Kidney (tissue), 14 donors: Measurements from ENCODE around the gene APOL3. TPM values are rescaled to one million over a fixed set of nuclear protein-coding genes. Genes with fewer than 3 reads are reported as not detected.

Source experiments
- DNase-seq, 5 donors: peaks; one replicate each; pipeline ENCODE4 v3.0.0-alpha.2; 2013 to 2020
- FAIRE-seq: peaks from 2 replicates; lab custom pipeline; 2012; peaks lifted over from hg19 to GRCh38; lab: Jason Lieb, UNC
- H3K27ac ChIP-seq, 2 donors: one replicate each; pipeline ENCODE4 v1.7.0; 2013; ENCODE audit warnings: low read depth in 2 of 2, low read length in 2 of 2, inconsistent platforms in 1 of 2
- H3K27me3 ChIP-seq: one replicate; pipeline ENCODE4 v1.7.1; 2013; ENCODE audit warnings: low read length, inconsistent platforms; ENCODE audit not compliant: control insufficient read depth, insufficient read depth
- H3K36me3 ChIP-seq, 3 donors: one replicate each; pipeline versions ENCODE4 v1.7.0 to v1.7.1; 2013; ENCODE audit warnings: low read length in 3 of 3, control low read depth in 1 of 3, inconsistent platforms in 1 of 3; ENCODE audit not compliant: insufficient read depth in 3 of 3, control insufficient read depth in 2 of 3
- H3K4me1 ChIP-seq, 3 donors: one replicate each; pipeline versions ENCODE4 v1.7.0 to v1.7.1; 2013; ENCODE audit warnings: low read length in 3 of 3, inconsistent platforms in 1 of 3, low read depth in 1 of 3; ENCODE audit not compliant: control insufficient read depth in 2 of 3, insufficient read depth in 2 of 3
- H3K4me3 ChIP-seq, 3 donors: one replicate each; pipeline versions ENCODE4 v1.7.0 to v1.8.1; 2013; ENCODE audit warnings: low read length in 3 of 3, control low read depth in 1 of 3, inconsistent platforms in 1 of 3
- H3K9ac ChIP-seq, 3 donors: one replicate each; pipeline versions ENCODE4 v1.7.0 to v1.7.1; 2013; ENCODE audit warnings: low read length in 3 of 3, control low read depth in 1 of 3, inconsistent platforms in 1 of 3
- H3K9me3 ChIP-seq, 3 donors: one replicate each; pipeline versions ENCODE4 v1.7.0 to v1.7.1; 2013; ENCODE audit warnings: low read length in 3 of 3, control low read depth in 1 of 3, inconsistent platforms in 1 of 3; ENCODE audit not compliant: control insufficient read depth in 2 of 3, insufficient read depth in 1 of 3
- CTCF ChIP-seq: IDR thresholded peaks from 3 replicates; pipeline ENCODE4 v1.5.1; 2012; ENCODE audit warnings: mild to moderate bottlenecking, moderate library complexity, borderline replicate concordance; ENCODE audit not compliant: insufficient read depth; ENCODE audit errors: extremely low read depth
- intact Hi-C: fragments of 100-400 bp; cut with DNase I; formaldehyde crosslinking; loops from one replicate; pipeline ENCODE4 v1.11.1; 2022
- polyA plus RNA-seq: library from polyadenylated mRNA; stranded (reverse); fragments of 350-450 nt; fragmentation: Illumina TruSeq; extraction: RNeasy Lipid Tissue Mini Kit (QIAGEN cat#74804); gene quantifications from one replicate; pipeline ENCODE4 v1.2.3, GENCODE V29; 2014; ENCODE audit warnings: low read depth, low replicate concordance; ENCODE audit not compliant: insufficient read depth
- total RNA-seq: library from RNA; stranded (reverse); fragmentation: NEBNext Ultra II Directional; extraction: Animal tissue kit (Norgen Biotek cat#: 25700); gene quantifications from one replicate; pipeline ENCODE4 v1.2.1, GENCODE V29; 2021
- donor health status: control.
- donor health status: control.
- donor health status: control.
- donor health status: control.
- donor health status: control.
- donor health status: DM: yes; HTN: yes; CAD: no.
- donor health status: Normal renal cell carcinoma (clear cell type).

Gene APOL3
- total and polyA plus RNA-seq, 2 donors from 2014 or later = 25.1 to 43.7 TPM

DNA sequence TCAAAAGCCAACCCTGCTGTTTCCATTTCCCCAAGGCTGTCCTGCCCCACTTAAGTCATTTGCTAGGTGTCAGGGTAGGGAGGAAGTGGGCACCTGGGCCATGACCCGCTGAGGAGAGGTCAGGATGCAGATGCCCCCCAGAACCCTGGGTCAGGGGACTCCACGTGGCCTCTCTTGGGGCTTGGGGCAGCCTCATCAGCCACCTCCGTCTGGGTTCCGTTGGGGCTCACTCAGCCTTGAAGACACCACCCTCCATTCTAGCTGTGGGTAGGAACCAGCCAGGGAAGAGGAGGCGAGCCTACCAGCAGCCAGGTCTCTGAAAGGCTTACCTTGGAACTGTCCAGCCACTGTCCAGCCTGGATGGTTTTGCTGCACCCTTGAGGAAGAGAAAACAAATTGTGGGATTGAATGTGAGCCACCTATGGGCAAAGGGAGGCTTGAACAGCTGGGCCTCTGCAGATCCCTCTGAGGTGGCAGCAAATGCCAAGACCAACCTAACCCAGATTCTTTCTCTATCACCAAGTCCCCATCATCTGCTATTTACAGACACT is 38.5 kb upstream of the APOL3 start:
- Histone ChIP-seq H3K4me3 (no peak overlapping the region), H3K9me3 (no peaks in the 10 kb centered on the region), H3K9ac (no peak overlapping the region), H3K4me1 (peaks cover 7 to 28% (median 13%) of the 10 kb centered on the region in 3 donors), H3K36me3 (no peaks in the 10 kb centered on the region), H3K27ac (no peak overlapping the region), H3K27me3 (no peaks in the 10 kb centered on the region)
- no peak for TF ChIP-seq CTCF
- intact Hi-C loops = no loop called here
- FAIRE-seq (no peak), DNase-seq (no peak)

- no peak for FAIRE-seq
- intact Hi-C loops = no loop called here
- H3K9me3 ChIP-seq = no peaks in the 10 kb centered on the region
Measured at GRCh38 chr22:36198536-36198935, 38.0 kb upstream of the APOL3 start.

DNA sequence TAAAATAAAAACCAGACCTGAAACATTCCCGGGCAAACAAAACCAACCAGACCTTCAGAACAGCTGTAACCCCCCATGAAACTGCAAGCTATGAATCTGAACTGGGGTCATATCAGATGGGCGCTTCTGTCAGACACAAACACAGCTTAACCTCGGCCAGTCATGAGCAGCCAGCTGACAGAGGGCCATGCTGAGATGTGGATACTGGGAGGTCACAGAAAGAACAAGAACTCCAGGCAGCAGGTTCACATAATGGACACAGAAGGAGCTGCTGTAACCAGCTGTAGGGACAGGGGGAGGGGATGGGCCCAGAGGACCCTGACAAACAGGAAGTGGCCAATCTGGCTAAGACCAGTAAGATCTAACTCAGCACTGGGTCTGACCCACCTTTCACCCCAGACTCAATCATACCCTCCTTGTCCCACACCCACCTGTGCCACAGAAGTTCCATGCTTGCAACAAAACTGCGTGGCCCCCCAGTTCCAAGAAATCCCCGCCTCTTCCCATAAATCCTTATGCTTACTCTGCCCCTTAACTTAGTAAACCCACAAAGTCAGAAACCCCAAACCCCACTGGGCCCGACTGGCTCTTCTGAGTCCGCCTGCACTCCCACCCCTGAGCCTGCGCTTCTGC is 37.1 kb upstream of the APOL3 start:
- H3K36me3 ChIP-seq = no peaks in the 10 kb centered on the region
- FAIRE-seq (no peak), DNase-seq (peak in 4 of 5 donors; percentile 38 to 82 (median 66))
- H3K27ac ChIP-seq = no peak overlapping the region
- H3K9ac ChIP-seq = peak overlapping the region in 1 of 3 donors; percentile 34
- TF ChIP-seq CTCF = no peak
- H3K27me3 ChIP-seq = no peaks in the 10 kb centered on the region
- H3K4me1 ChIP-seq = peaks cover 5 to 27% (median 17%) of the 10 kb centered on the region in 3 donors
- intact Hi-C loops = no loop called here
- no peaks in the 10 kb centered on the region for H3K9me3 ChIP-seq
- no peak overlapping the region for H3K4me3 ChIP-seq

More at GRCh38 chr22:36198536-36198935, 38.0 kb upstream of the APOL3 start:
- no peak overlapping the region for H3K27ac ChIP-seq
- DNase-seq = peak in 1 of 5 donors; percentile 36
- H3K27me3 ChIP-seq = no peaks in the 10 kb centered on the region
- H3K9ac ChIP-seq = no peak overlapping the region
- TF ChIP-seq CTCF = no peak
- H3K36me3 ChIP-seq = no peaks in the 10 kb centered on the region
- no peak overlapping the region for H3K4me3 ChIP-seq
- peaks cover 7 to 28% (median 17%) of the 10 kb centered on the region in 3 donors for H3K4me1 ChIP-seq
